Measurements from ENCODE around the gene KCNK4. TPM values are rescaled to one million over a fixed set of nuclear protein-coding genes. Genes with fewer than 3 reads are reported as not detected.

The KCNK4 gene
- total RNA-seq, 1 donor from 2014 or later = not detected

DNA sequence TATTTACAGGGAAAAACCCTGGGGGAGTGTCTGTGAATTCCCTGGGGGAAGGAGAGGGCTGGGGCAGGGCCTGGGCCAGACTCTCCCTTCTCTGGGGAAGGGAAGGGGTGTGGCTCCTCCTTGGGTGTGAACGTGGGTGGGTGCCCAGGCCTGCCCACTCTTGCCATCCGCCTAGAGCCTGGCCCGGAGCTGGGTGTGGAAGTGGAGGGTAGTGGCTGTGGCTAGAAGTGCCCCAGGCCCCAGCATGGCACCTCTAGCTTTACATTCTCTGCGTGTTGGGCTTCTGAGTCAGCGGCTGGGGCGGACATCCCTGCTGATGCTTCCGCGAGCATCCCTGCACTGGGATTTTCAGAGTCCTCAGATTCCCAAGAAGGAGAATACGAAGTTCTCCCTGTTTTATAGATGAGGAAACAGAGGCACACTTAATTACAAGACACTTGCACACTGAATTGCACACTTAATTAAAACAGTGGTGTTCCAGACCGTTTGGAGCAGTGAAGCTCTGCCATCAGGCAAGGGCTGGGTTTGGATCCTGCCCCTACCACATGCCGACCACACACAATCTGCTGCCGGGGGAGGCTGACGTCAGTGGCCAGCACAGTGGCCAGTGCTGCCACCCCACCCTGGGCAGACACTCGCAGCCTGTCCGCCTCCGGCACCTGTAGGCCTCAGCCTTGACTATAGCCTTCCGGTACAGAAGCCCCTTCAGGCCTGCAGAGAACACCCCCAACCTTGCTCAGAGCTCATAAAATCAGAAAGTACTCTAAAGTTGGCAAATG lies 14.3 kb upstream of the KCNK4 start:
- Histone ChIP-seq H3K9me3 (replicated peaks) (no peaks in the 10 kb centered on the region), H3K27ac (replicated peaks) (no peak overlapping the region), H3K4me1 (peaks cover 37% of the 10 kb centered on the region), H3K27me3 (ENCODE audit: low read depth) (no peaks in the 10 kb centered on the region), H3K36me3 (peaks cover 50% of the 10 kb centered on the region), H3K4me3 (no peak overlapping the region)
- intact Hi-C loops (cut with micrococcal nuclease) = no loop called here
- no peak for DNase-seq
- TF ChIP-seq, protein P1, sequence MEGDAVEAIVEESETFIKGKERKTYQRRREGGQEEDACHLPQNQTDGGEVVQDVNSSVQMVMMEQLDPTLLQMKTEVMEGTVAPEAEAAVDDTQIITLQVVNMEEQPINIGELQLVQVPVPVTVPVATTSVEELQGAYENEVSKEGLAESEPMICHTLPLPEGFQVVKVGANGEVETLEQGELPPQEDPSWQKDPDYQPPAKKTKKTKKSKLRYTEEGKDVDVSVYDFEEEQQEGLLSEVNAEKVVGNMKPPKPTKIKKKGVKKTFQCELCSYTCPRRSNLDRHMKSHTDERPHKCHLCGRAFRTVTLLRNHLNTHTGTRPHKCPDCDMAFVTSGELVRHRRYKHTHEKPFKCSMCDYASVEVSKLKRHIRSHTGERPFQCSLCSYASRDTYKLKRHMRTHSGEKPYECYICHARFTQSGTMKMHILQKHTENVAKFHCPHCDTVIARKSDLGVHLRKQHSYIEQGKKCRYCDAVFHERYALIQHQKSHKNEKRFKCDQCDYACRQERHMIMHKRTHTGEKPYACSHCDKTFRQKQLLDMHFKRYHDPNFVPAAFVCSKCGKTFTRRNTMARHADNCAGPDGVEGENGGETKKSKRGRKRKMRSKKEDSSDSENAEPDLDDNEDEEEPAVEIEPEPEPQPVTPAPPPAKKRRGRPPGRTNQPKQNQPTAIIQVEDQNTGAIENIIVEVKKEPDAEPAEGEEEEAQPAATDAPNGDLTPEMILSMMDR (IDR thresholded peaks at IDR 0.05; ENCODE audit: borderline replicate concordance) = no peak

- no peaks in the 10 kb centered on the region for H3K9me3 ChIP-seq (replicated peaks)
- intact Hi-C loops (cut with micrococcal nuclease) = no loop called here
- no peaks in the 10 kb centered on the region for H3K27me3 ChIP-seq (ENCODE audit: low read depth)
- no peak overlapping the region for H3K4me3 ChIP-seq
- peaks cover 59% of the 10 kb centered on the region for H3K36me3 ChIP-seq
- H3K4me1 ChIP-seq = peaks cover 36% of the 10 kb centered on the region
- TF ChIP-seq, protein P1 (IDR thresholded peaks at IDR 0.05; ENCODE audit: borderline replicate concordance) = no peak
- H3K27ac ChIP-seq (replicated peaks) = no peak overlapping the region
- no peak for DNase-seq
Measured at GRCh38 chr11:64278576-64279190, 12.4 kb upstream of the KCNK4 start.

DNA sequence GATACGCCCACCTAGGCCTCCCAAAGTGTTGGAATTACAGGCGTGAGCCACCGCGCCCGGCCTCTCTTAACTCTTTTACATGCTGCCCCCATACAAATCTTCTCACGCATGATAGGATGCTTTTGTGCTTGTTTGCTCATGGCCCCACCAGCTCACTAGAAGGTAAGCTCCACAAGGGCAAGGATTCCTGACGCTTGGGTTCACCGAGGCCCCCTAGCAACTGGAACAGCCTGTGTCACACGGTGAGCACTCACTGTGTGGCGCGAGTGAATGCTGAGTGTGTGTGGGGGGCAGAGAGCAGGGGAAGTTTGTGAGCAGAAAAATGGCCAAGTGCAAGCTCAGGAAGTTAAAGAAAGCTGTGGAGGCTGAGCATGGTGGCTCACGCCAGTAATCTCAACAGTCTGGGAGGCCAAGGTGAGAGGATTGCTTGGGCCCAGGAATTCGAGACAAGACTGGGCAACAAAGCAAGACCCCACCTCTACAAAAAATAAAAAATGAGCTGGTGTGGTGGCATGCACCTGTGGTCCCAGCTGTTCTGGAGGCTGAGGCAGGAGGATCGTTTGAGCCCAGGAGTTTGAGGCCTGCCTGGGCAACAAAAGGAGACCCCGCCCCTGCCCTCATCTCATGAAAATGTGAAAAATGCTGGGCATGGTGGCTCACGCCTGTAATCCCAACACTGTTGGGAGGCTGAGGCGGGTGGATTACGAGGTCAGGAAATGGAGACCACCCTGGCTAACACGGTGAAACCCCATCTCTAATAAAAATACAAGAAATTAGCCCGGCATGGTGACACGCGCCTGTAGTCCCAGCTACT lies 8.9 kb upstream of the KCNK4 start:
- peaks cover 40% of the 10 kb centered on the region for H3K36me3 ChIP-seq
- intact Hi-C loops (cut with micrococcal nuclease) = no loop called here
- H3K9me3 ChIP-seq (replicated peaks) = no peaks in the 10 kb centered on the region
- H3K4me3 ChIP-seq = no peak overlapping the region
- DNase-seq = no peak
- TF ChIP-seq, protein P1 (IDR thresholded peaks at IDR 0.05; ENCODE audit: borderline replicate concordance) = no peak
- peak overlapping the region; percentile 70 for H3K27ac ChIP-seq (replicated peaks)
- no peaks in the 10 kb centered on the region for H3K27me3 ChIP-seq (ENCODE audit: low read depth)
- peaks cover 54% of the 10 kb centered on the region for H3K4me1 ChIP-seq

DNA sequence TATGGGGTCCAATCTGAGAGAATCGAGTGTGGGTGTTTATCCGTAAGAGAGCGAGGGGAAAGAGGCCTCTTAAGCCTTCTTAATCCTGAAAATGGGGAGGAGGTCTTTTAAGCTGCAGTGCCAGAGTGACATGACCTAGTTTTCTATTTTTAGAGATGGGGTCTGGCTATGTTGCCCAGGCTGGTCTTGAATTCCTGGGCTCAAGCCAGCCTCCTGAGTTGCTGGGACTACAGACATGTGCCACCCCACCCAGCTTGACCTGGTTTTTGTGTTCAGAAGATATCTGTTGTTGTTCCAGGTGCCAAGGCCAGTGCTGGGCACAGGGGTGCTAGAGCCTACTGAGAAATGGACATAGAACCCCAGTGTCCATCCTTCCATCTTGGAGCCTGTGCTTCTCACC lies 8.0 kb upstream of the KCNK4 start:
- TF ChIP-seq, protein P1 (IDR thresholded peaks at IDR 0.05; ENCODE audit: borderline replicate concordance) = no peak
- Histone ChIP-seq H3K9me3 (replicated peaks) (no peaks in the 10 kb centered on the region), H3K27ac (replicated peaks) (no peak overlapping the region), H3K4me3 (peak overlapping the region; percentile 92), H3K4me1 (peaks cover 54% of the 10 kb centered on the region), H3K36me3 (peaks cover 31% of the 10 kb centered on the region), H3K27me3 (ENCODE audit: low read depth) (no peaks in the 10 kb centered on the region)
- intact Hi-C loops (cut with micrococcal nuclease) = no loop called here
- DNase-seq = no peak

Data from left ventricle myocardium inferior (tissue), 1 donor.